ENCODE data around the gene PHF21B.

DNA sequence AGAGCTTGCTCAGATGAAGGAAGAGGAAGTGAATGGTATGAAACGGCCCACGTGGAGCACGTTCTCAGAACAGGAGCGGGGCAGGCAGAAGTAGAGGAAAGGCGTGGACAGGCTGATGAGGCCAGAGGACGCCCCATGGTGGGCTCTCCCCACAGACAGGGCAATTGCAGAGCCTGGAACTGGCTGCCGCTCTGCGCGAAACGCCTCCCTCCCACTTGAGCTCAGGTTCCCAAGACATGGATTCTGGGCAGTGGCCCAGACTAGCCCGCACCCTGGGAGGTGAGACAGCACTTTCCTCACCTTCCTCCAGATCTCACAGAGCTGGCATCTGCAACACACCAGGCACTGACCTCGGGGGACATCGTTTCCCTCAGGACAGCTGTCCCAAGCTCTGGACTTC is 117.6 kb downstream of the PHF21B start:
- TF ChIP-seq, protein P1, sequence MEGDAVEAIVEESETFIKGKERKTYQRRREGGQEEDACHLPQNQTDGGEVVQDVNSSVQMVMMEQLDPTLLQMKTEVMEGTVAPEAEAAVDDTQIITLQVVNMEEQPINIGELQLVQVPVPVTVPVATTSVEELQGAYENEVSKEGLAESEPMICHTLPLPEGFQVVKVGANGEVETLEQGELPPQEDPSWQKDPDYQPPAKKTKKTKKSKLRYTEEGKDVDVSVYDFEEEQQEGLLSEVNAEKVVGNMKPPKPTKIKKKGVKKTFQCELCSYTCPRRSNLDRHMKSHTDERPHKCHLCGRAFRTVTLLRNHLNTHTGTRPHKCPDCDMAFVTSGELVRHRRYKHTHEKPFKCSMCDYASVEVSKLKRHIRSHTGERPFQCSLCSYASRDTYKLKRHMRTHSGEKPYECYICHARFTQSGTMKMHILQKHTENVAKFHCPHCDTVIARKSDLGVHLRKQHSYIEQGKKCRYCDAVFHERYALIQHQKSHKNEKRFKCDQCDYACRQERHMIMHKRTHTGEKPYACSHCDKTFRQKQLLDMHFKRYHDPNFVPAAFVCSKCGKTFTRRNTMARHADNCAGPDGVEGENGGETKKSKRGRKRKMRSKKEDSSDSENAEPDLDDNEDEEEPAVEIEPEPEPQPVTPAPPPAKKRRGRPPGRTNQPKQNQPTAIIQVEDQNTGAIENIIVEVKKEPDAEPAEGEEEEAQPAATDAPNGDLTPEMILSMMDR (IDR thresholded peaks at IDR 0.05; ENCODE audit: low read length): no peak
- TF ChIP-seq EZH2 (IDR thresholded peaks at IDR 0.05; ENCODE audit: borderline replicate concordance, low read length): no peak
